ENCODE data around the gene KCNN4.
A peak's percentile ranks its signal among the peaks of the same experiment; 100 is the strongest.
"Not testable (repeated sequence)": the region's sequence is repeated elsewhere in the genome, so short reads cannot be mapped to it uniquely, and the experiment has no call there.

The KCNN4 gene

DNA sequence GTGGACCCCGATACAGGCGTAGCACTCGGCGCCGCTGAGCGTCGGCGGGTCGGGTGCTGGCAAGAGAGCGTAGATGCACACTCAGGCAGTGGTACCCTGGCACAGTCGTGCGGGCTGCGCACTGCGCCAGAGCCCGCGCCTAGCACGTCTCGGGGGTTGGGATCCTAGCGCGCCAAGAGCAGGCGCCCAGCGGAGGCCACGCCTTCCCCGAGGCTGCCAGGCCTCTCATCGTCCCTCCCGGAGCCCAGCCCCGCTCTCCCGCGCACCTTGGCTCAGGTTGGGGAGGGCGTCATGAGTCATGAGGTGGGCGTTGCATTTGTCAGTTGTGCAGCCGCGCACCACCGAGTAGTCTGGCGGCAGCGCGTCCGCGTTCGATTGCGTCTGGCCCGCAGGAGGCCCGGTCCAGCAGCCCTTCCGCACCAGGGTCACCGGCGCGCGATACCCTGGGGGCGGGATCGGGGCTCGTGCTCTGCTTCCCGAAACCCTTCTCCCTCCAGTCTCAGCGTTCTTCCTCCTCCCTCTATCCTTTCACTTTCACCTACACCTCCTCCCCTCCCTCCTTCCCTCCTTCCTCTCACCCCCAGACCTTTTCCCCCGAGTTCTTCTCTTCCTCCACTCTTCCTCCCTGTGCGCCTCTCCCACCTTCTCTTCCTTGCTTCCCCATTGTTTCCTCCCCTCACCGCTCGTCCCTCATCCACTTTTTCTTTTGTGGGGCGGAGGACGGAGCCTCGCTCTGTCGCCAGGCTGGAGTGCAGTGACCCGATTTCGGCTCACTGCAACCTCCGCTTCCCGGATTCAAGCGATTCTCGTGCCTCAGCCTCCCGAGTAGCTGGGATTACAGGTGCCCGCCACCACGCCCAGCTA lies 18.0 kb upstream of the KCNN4 start:
- DNase-seq: peak; percentile 40

DNA sequence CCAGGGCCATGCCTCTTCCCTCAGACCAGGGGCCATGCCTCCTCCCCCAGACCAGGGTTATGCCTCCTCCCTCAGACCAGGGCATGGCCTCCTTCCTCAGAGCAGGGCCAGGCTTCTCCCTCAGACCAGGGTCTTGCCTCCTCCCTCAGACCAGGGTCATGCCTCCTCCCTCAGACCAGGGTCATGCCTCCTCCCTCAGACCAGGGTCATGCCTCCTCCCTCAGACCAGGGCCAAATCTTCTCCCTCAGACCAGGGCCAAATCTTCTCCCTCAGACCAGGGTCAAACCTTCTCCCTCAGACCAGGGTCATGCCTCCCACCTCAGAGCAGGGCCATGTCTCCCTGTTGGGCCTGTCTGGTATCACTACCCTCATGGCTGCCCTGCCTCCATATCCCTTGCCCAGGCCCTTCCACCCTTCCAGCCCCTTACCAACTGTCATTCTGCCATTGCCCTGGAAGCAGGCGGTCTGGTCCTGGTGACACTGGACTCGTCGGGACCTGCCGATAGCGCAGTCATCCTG lies 17.3 kb upstream of the KCNN4 start:
- no peak for DNase-seq

DNA sequence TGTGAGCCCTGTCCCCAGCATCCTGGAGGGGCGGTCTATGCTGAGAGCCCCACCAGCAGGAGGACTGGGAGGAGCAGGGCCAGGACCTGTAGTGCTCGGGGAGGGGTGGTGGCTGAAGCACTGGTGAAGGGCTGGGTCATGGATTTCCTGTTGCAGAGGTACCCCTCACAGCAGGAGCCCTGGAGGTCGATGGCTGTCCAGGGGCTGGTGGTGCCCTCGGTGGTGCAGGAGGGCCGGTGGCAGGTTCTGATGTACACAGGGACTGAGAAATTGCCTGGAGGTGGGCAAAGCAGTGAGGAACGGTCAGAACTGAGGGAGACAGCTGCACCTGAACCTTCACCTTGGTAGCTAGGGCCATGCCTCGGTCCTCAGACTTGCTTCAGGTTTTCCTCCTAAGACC lies 16.8 kb upstream of the KCNN4 start:
- no peak for DNase-seq

DNA sequence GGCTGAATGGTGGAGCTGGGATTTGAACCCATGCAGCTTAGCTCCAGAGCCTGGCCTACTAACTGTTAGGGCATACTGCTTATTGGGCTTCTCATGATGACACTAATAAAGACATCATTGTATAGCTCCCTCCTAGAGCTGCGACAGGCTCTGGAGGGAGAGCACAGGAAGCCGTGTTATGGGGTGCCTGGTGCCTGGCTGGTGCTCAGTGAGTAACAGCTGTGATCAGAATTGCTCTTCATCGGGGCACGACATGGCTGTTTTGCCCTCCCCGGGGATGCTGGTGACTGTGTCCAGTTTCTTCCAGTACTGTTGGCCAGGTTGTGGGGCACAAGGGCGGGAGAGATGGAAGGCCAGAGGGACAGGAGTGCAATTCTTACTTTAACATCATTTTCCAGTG lies 16.3 kb upstream of the KCNN4 start:
- DNase-seq: no peak

DNA sequence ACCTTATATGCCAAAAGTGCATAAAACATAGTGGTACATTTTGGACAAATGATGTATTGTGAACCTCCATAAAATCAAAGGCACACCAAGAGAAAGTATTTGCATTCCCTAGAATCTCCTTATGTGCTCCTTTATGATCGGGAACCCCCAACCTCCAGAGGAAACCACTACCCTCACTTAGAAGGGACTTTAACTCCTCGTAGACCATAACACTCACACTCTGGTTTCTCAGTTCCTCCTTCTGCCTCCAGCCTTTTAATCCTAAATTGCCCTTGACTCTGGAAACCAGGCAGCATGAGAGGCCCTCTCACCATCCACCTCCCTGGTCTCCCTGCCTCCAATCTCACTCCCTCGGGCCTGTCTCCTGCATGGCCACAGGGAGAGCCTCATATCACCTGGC lies 9.8 kb upstream of the KCNN4 start:
- DNase-seq: no peak

DNA sequence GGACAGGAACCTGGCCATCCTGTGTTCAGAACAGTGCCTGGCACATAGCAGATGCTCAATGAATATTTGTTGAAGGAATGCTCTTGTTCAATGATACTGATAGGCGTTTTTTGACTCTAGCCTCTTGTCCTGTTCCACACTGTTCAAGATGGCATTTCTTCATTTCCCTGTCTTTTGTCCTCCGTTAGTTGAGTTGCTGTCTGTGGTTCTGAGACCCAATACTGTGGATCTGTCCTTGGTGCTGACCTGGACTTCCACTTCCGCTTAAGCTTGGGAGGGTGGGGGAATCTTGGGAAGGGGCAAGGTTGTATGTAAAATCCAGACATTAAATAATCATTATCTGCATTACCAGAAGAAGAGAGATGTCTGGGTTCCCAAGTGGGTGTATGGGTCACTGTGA lies 8.3 kb upstream of the KCNN4 start:
- DNase-seq: no peak

DNA sequence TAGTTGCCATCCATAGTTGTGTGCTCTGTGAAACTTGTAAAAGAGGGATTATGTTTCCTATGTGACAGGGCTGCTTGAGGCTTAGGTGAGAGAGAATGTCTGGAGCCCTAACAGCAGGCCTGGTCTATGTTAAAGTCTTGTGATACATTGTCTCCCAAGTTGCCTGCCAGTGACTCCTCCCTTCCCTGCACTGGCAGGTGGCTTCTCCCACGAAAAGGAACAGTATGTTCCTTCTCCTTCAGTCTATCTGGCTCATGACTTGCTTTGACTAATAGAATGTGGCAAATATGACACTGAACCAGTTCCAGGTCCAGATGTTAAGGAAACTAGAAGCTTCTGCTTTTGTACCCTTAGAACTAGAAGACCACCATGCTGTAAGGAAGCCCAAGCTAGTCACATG lies 5.9 kb upstream of the KCNN4 start:
- no peak for DNase-seq

DNA sequence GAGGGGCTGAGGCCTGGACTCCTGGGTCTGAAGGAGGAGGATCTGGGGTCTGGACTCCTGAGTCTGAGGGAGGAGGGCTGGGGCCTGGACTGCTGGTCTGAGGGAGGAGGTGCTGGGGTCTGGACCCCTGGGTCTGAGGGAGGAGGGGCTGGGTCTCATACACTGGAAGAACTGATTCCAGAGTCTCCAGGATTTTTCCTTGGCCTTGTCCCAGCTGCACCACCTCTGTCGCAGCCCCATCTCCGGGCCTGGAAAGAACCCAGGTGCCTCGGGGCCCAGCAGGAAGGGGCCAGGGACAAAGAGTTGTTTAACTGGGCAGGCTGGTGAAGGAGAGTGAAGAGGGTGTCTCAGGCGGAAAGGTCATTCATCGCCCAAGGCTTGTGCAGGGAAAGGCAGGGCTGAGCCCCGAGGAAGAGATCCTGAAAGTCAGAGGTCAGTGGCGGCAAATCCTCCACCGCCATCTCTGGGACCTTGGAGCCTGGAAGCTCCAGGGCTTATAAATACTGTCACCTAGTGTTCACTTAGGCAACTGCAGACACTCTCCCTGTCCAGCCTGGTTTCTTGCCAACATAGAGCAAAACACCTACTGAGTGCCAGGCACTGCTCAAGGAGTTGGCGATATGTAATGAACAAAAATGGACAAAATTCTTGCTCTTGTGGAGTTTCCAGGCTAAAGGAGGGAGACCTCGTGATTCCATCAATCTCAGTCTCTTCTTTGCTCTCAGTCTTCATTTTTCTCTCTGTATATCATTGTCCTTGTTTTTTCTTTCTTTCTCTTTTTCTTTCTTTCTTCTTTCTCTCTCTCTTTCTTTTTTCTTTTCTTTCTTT lies 4.4 kb upstream of the KCNN4 start:
- peak; percentile 83 for DNase-seq

DNA sequence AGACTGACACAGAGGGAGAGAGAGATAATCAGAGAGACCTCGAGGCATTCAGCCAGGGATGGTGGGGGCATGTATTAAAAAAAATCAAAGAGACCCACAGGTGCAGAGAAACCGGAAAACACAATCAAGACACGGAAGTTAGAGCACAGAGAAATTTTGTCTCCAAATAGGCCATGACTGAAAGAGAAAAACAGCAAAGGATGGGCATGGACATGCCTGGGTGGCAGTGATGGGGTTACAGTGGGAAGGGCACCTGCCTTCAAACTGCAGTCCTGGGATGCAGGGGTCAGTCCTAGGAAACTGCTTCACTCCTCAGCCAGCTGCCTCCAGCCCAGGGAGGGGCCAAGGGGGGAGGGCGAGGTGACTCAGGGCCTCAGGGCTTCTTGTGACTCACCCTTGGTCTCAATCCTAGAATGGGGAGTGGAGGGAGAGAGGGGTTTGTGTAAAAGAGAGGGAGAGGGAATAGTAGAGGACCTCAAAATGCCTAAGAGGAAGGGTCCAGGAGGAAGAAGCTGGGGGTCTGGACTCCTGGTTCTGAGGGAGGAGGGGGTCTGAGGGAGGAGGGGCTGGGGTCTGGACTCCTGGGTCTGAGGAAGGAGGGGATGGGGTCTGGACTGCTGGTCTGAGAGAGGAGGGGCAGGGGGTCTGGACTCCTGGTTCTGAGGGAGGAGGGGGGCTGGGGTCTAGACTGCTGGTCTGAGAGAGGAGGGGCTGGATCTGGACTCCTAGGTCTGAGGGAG lies 3.6 kb upstream of the KCNN4 start:
- peak; percentile 80 for DNase-seq

DNA sequence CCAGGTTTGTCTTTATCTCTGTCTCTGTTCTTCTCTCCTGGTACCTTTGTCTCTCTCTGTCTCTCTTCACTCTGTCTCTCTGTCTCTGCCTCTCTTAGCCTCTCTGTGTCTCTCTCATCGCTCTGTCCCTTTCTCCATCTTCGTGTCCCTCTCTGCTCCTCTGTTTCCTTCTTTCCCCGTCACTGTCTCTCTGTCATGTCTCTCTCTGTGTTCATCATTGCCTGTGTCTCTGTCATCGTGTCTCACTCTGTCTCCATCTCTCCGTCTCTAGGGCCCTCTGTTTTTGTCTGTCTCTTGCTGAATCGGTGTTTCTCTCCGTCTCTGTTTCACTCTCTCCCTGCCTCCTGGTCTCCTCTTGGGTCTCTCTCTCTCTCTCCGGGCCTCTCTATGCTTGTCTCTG lies 2.9 kb upstream of the KCNN4 start:
- no peak for DNase-seq

DNA sequence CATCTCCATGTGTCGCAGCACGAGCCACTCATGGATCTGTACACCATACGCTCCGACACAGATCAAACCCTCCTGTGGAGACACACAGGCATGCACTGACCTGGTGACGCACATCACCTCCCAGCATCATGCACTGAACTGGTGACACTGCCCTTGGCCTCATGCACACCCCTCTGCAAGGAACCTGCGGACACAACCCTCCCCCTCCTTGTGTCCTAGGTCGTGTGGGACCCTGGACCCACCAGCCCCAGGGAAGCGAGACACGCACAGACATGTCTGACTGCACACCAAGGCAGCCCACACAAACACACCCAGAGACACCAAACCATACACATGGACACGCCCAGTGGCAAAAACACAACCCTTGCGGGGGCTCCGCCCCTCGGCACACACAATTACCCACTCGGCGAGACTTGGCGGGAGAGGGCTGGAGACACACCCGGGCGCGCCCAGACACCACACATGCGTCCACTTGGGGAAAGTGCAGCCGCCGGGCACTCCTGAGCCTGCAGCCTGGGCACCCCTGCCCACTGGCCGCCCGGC lies 2.0 kb upstream of the KCNN4 start:
- no peak for DNase-seq

DNA sequence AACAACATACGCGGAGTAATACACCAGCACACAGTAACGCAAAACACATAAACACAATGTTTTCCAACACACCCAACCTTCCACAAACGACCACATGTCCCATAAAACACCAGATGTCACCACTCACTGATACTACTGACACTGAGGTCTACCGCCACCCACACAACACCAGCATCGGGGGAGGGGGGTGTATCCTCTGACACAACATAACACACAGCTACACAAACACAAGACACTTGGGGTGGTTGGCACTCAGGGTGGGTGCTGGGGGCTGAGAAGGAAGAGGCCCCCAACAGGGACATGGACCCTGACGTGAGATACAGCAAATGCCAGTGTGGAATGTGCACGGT lies 1.5 kb upstream of the KCNN4 start:
- no peak for DNase-seq

DNA sequence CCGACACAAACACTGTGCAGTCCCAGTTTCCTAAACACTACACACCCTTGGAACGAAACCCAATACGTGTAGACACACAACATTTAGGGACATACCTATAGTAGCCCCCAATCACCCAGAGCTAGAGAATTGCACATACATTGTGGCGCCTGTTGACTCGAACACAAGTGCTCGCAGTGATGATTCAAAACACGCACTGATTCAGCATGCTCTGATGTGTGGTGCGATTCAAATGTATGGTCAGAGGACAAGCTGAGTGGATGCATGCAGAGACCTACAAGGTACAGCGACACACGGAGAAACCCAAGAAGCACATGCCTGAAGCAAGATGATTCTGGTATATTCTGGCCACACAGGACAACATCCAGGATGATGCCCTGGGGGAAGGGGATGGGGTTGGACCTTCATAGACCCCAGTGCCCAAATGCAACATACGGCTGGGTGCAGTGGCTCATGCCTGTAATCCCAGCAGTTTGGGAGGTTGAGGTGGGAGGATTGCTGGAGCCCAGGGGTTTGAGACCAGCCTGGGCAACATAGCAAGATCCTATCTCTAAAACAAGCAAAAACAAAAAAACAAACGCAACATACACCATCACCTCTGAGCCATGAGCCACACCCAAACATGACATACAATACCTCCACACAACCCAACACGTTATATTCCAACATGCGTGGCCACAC lies 997 bp upstream of the KCNN4 start:
- DNase-seq: peak; percentile 78

DNA sequence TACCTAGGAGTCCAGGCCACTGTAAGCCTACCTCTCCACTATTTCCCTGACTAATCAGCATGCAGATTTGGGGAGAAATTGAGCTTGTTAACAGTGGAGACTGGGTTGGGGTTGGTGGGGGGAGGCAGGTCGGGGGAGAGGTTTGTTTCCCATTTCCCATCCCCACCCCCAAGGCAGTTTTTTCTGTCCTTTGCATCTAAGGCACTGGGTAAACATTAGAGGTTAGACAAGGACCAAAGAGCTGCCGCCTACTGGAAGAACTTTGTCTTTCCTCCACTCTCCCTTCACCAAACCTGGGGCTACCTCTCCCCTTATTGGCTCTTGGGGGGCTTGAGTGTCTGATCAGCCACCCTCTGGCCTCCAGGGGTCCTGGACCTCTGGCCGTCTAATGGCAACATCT lies 953 bp downstream of the KCNN4 start:
- no peak for DNase-seq

DNA sequence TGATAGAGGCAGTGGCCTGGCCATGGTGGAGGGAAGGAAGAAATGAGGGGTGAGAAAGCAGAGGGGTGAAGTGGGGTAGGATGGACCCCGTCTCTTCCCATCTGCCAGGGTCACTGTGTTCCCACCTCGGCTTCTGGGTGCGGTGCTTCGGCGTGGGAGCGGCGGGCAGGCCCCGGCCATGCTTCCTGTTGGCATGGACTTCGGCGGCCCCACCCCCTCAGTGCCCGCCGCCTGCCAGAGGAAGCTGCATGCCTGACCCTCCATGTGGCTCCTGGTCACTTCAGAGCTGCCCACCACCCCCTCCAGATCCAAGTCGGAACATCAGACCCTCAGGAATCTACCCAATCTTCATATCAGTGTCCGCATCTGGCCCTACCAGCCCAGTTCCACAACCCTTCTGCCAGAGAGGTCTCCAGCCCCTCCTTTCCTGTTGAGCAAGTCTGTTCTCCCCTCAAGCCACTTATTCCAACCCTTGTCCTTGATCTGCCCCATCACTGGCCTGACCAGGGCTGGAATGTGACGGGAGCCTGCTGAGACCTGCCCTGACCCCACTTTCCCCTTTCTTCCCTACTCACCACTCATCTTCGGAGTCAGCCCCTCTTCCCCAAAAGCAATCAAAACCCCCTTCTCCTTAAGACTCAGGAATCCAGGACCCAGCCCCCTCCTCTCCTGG lies 1.5 kb downstream of the KCNN4 start:
- DNase-seq: no peak

DNA sequence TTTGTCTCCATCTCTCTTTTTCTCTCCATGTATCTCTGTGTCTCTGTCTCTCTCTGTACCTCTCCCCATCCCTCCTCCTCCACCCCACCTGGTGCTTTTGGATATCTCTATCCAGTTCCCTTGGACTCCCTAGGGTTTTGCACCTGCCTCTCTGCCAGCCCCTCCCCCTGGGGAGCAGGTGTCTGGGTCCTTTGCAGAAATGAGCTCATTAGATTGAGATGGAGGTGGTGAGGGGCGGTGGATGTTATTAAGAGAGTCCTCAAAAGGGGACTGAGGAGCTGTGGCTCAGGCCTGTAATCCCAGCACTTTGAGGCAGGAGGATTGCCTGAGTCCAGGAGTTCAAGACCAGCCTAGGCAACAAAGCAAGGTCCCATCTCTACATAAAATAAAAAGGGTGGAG lies 2.1 kb downstream of the KCNN4 start:
- DNase-seq: no peak

DNA sequence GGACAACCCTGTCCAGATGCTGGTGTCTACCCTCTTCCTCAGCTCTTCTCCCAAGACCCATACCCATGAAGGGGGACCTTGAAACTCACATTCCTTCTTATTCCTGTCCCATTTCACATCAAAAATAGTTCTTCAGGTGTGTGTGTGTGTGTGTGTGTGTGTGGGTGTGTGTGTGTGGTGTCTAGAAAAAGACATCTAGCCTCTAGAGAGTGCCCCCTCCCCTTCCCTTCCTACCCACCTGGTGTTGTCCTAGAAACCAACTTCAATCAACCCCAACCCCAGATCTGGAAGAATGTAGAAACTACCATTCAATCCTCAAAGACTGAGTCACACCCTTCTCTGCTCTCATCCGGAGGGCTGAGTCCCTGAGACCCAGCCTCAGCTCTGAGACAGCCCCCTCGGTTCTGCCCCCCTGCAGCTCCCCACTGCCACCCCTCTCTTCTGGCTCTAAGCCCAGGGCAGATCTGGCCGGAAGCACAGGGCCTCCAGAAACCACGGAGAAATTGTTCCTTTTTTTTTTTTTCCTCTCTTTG lies 3.5 kb downstream of the KCNN4 start:
- DNase-seq: no peak

DNA sequence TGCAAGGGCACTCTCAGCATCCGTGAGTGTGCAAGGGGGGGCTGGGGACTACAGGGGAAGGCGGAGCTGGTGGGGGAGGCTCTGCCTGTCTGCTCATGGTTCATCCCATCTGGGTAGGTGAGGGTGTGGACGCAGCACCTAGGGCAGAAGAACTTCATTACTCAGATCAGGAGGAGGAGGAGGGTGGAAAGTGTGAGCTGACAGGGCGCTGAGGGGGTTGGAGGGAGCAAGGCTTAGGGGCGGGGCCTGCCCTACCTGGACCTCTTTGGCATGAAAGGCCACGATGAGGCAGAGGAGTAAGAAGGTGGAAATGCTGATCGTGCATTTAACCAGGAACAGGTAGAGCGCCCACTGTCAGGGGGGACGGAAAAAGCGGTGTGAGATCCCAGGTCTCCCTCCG lies 4.5 kb downstream of the KCNN4 start:
- DNase-seq: peak; percentile 70

DNA sequence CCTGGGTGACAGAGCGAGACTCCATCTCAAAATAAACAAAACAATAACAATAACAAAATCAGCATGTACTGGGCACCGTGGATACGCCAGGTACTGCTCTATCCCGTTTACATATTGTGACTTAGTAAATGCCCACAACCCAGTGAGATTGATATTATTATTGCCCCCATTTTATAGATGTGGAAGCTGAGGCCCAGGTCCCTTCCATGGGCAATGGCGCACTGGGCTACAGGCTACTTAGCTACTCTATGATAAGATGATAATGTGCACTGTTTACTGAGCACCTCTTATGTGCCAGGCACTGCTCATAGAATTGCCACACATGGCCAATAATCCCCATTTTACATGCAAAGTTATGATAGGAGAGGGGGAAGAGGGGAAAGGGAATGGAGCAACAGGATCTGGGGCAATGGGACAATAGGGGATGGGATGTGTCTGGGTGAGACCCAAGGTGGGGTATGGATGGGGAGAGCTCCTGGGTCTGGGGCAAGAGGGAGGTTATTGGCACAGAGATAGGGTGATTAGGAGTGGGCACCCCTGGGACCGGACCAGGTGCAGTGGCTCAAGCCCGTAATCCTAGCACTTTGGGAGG lies 5.4 kb downstream of the KCNN4 start:
- no peak for DNase-seq

DNA sequence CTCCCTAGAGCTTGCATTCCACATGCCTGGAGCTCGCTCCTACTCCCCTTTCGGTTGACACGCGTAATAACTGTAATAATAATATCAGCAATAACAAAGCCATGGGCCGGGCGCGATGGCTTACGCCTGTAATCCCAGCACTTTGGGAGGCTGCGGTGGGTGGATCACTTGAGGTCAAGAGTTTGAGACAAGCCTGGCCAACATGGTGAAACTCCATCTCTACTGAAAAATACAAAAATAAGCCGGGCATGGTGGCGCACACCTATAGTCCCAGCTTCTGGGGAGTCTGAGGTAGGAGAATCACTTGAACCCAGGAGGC lies 5.9 kb downstream of the KCNN4 start:
- not testable (repeated sequence) for DNase-seq
